GM19395 (cell line): Measurements from ENCODE around the gene TRAF7.

Experiments
- ATAC-seq: cut with Tn5 transposase; IDR thresholded peaks from one replicate; pipeline ENCODE4 v1.9.1; 2021; ENCODE audit warnings: mild to moderate bottlenecking, moderate library complexity; ENCODE audit not compliant: unreplicated experiment

Gene TRAF7

DNA sequence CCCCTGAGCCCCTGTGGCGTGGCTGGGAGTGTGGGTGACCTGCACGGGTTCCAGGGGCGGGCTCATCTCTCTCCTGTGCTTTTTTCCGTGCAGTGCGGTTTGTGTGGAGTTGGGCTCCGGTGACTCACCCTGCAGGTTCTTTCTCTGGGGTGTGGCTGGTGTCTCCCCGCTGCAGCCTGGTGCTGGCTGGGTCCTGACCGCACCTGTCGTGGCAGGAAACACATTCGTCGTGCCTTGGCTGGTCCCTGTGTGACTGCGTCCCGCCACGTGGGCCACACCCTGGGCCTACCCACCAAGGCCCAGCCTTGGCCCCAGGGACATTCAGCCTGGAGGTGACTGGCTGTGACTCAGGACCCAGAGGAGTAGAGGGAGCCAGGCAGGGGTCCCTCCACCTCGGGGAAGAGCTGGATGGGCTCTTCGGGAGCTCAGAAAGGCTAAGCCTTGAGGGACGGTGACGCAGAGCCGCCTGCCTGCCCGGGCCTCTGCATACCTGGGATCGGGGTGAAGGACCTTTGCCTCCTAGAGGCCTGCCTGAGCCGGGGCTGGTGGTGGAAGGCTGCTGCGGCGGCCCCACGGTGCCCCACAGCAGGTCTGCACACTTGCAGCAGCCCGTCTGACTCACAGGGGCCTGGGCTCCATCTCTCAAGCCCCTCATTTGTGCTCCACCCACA, 7.8 kb downstream of the TRAF7 start:
- no peak for ATAC-seq

DNA sequence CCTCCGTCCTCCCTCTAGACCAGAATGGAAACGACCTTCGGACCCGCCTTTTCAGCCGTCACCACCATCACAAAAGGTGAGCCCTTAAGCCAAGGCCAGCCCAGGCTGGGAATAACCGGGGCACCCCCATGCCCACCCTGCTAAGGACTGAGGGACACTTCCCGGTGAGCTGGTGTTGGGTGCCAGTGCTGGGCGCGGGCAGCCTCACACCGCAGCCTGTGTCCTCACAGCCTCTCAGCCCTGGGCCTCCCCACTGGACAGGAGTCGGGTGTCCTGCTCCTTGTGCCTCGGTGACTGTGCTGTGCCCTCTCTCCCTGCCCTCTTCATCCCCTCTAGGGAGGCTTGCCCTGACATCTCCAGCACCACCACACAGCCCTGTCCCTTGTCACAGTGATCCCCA, 10.3 kb downstream of the TRAF7 start:
- ATAC-seq, result no peak

DNA sequence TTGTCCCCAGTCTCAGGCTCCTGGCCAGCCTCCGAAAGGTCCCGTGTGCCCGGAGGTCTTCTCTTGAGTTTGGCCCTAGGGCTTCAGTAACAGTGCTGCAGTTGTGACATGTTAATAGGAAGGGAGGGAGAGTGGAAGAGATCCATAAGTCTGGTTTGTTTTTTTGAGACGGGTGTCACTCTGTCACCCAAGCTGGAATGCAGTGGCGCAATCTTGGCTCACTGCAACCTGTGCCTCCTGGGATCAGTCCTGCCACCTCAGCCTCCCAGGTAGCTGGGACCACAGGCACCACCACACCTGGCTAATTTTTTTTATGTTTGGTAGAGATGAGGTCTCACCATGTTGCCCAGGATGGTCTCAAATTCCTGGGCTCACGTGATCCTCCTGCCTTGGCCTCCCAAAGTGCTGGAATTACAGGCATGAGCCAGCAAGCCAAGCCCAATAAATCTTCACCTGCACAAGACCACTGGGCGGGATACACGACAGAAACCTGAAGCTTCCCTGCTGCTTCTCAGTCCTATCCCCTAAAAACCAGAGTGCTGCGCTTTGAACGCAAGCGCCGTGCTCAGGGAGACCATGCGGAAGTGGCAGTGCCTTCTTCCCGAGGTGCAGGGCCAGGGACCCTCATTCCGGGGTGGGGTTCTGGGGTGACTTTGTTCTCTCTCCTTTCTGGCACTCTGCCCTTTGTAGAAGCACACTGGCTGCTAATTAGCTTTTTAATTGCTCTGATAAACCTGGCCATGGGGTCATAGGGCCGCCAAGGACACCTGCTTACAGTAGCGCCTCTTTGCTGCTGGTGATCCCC, 10.9 kb downstream of the TRAF7 start:
- no peak for ATAC-seq

DNA sequence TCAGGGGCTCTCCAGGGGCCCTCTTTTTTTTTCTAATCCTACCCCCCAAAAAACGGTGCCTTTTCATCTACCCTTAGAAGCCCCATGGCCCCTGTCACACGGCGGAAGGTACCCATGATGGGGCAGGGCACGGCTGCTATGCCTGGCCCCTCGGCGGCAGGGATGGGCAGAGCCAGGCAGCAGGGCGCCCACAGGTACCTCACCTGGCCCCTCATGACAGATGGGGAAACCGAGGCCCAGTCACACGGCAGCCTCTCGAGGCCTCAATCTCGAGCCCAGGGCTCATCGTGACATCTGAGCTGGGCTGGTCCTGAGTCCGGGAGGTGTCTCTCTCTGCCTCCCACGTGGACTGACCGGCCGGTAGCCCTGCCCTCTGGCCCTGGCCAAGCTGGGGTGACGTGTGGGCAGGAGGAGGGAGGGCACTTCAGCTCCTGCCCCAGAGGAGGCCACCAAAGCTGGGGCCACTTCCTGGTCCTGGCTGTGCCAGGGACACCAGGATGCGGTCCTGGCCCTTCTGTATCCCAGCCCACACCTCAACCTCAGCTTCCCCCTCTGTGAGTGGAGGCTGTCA, 11.6 kb downstream of the TRAF7 start:
- no peak for ATAC-seq

DNA sequence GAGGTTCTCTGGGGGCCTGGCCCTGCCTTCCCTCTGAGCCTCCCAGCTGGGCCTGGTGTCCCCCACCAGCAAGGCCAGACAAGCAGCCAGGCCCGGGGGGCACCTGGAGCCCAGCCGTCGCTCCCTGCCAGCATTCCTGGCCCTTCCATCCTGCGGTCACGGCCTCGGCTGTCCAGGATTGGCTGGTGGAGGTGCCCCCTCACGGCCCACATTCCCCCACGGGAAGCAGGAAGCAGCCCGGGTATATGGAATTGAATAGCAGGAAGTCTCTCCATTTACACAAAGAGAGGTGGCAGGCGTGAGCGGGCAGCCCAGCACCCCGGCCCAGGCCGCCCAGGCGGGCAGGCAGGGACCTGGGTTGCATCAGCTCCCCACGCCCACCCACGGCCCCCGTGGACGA, 14.5 kb downstream of the TRAF7 start:
- no peak for ATAC-seq

DNA sequence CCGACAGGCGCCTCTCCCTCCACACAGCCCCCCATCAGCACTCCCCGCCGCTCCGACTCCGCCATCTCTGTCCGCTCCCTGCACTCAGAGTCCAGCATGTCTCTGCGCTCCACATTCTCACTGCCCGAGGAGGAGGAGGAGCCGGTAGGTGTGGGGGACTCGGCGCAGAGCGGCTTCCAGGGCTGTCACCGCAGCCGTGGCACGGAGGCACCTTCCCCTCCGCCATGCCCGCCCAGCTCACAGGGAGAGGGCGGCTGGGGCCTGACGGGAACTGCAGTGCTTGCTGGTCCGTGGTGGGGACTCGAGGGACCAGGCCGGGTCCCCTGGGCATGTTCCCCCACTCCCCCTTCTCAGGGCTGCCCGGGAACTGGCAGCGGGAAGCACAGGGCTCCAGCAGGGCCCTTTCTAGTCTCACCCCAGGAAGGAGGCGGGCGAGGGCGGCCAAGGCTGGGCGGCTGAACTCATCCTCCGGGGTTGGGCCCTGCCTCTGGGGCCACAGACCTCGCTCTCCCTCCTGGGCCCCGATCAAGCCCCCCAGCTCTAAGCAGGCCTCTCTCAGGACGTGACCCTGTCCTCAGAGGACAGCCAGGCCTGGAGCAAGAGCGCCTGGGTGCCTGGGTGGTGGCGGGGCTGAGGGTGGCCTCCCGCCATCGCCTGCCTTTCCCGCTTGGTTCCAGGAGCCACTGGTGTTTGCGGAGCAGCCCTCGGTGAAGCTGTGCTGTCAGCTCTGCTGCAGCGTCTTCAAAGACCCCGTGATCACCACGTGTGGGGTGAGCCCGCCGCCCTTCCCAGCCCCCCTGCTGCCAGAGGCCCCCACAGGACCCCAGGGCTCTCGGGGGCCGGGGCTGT, 15.2 kb downstream of the TRAF7 start:
- ATAC-seq, result no peak

DNA sequence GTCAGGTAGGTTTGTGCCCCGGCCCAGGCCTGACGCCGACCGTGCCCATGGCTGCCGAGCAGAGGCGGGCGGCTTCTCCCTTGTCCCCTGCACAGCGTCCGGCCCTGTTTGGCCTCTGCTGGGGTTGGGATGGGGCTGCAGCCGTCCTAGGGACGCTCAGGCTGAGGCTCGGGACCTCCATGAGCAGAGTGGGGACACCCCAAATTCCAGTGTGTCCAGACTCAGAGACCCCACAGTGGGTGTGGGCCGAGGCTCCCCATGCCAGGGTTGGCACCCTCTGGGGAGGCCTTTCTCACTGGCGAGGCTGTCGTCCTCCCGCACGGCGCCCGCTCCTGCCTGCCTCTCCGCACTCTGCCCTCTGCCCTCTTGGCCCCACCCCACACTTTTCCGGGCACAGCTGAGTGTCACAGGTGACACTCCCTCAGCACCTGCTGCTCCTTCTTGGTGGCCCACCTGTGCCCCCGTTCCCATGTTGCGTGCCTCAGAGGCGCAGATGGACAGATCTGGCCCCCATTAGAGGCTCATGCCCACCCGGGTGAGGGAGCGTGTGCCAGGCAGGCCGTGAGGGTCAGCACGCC, 16.1 kb downstream of the TRAF7 start:
- no peak for ATAC-seq

DNA sequence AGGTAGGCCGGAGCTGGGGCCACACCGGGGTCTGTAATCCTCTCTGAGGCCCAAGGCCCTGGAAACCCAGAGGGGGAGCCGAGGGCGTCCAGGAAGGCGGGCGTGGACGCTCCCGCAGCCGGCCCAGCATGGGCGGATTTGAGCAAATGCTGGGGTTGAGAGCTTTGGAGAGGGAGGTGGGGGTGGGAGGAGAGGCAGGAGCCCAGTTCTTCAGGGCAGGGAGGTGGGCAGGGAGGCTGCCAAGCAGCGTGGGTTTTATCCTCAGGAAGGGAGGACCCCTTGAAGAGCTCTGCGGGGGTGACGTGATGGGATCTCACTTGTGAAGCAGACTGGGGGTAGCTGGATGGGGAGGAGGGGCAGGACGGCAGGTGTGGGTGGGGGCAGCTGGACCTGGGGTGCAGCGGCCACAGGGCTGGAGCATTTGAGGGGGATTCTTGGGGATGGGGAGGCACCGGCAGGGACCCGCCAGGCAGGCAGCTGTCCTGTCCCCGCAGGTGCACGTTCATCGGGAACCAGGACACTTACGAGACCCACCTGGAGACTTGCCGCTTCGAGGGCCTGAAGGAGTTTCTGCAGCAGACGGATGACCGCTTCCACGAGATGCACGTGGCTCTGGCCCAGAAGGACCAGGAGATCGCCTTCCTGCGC, 17.2 kb downstream of the TRAF7 start:
- no peak for ATAC-seq

DNA sequence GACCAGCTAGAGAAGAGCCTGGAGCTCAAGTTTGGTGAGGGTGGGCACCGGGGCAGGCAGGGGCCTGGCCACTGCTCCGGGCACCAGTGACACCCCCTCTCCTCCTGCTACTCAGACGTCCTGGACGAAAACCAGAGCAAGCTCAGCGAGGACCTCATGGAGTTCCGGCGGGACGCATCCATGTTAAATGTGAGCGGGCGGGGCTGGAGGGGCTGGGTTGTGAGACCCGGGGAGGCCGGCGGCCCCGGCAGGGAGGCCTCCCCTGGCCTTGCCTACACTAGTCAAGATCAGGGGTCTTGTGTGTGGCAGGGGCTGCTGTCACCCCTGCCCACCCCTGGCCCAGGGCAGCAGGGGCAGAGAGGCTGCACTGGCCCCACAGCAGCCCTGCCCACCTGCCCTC, 17.8 kb downstream of the TRAF7 start:
- no peak for ATAC-seq

DNA sequence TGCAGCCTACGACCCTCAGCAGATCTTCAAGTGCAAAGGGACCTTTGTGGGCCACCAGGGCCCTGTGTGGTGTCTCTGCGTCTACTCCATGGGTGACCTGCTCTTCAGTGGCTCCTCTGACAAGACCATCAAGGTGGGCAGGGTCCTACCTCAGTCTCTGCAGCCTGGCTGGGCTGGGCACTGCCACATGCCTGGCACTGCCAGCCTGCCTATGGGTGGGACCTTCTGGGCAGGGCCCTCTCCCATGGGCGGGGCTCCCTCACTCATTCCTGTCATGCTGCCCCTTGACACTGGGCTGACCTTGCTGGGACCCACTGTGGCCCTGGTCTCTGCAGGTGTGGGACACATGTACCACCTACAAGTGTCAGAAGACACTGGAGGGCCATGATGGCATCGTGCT, 18.3 kb downstream of the TRAF7 start:
- no peak for ATAC-seq

DNA sequence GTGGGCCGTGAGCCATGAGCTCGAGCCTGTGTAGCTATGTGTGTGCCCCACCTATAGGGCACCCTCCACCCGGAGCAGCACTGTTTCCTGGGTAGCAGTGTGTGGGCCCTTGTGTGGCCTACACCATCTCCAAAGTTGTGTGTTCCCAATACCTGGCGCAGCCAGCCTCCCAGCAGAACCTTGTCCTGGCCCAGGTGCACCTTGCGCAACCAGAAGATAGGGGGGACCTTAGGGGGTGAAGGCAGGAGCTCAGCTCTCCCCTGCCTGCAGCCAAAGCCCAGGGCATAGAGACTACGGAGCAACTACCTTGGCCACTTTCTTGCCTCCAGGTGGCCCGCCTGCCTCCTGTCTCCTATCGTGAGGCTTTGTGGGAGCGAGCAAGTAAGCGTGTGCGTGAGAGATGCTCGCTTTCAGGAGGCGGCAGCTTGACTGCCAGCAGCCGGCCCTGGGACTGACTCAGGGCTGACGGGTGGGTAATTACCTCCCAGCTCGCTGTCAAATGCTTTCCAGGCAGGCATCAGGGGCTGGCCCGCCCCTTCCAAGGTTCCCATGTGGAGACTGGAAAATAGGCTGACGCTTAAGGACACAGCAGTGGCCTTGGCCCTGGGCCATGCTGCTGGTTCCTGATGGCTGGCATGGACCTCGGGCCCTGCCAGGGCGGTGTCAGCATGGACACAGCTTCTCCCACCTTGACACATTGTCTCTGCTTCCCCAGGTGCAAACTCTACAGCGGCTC, 19.0 kb downstream of the TRAF7 start:
- ATAC-seq, result no peak

DNA sequence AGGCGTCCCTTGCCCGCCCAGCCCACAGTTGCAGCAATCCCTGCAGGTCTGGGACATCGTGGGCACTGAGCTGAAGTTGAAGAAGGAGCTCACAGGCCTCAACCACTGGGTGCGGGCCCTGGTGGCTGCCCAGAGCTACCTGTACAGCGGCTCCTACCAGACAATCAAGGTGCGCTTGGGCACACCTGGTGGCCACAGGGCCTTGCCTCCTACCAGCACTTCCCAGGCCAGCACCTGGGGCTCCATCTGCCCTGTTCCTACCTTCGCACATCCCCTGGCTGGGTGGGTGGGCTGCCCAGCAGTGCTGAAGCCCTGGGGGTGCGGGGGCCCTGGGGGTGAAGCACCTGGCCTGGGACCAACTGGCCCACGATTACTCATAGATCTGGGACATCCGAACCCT, 19.9 kb downstream of the TRAF7 start:
- ATAC-seq, result no peak

DNA sequence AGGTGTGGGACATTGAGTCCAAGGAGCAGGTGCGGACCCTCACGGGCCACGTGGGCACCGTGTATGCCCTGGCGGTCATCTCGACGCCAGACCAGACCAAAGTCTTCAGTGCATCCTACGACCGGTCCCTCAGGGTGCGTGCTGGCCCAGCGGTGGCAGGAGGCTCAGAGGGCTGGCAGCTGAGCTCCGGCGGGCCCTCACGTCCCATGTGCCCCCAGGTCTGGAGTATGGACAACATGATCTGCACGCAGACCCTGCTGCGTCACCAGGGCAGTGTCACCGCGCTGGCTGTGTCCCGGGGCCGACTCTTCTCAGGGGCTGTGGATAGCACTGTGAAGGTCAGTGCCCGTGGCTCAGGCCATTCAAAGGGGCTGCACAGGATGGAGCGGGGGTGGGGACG, 20.5 kb downstream of the TRAF7 start:
- no peak for ATAC-seq

DNA sequence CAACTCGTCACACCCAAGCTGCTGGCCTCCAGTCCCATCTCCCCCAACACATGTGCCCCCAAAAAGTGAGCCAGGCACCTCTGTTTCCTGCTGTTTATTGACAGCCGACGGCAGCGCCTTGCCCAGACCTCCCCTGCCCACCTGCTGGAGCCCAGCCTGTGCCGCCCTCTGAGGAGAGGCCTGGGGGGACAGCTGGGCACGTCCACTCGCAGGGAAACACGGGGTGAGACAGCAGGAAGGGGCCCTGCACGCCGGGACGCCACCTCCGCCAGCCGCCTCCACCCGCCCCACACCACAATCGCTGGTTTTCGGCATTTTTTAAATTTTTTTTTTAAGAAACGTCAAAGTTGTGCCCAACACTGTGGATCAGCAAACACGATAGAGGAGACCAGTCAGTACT, 21.5 kb downstream of the TRAF7 start:
- ATAC-seq, result no peak

DNA sequence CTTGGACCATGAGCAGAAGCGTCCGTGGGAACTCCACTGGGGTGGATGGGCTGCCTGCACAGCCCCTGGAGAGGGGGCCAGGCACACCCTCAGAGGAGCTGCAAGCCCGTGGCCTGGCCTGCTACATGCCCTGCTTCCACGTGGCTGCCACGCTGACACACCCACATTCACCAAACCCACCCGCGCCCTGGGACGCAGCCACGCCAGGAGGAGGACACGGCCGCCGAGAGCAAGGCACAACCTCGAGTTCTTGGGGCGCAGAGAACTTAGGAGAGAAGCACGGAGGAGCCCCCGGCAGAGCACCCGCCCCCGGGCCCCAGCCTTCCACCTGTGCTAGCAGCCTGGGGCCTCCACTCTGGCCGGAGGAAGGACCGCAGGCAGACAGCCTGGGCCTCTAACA, 22.0 kb downstream of the TRAF7 start:
- ATAC-seq, result no peak

DNA sequence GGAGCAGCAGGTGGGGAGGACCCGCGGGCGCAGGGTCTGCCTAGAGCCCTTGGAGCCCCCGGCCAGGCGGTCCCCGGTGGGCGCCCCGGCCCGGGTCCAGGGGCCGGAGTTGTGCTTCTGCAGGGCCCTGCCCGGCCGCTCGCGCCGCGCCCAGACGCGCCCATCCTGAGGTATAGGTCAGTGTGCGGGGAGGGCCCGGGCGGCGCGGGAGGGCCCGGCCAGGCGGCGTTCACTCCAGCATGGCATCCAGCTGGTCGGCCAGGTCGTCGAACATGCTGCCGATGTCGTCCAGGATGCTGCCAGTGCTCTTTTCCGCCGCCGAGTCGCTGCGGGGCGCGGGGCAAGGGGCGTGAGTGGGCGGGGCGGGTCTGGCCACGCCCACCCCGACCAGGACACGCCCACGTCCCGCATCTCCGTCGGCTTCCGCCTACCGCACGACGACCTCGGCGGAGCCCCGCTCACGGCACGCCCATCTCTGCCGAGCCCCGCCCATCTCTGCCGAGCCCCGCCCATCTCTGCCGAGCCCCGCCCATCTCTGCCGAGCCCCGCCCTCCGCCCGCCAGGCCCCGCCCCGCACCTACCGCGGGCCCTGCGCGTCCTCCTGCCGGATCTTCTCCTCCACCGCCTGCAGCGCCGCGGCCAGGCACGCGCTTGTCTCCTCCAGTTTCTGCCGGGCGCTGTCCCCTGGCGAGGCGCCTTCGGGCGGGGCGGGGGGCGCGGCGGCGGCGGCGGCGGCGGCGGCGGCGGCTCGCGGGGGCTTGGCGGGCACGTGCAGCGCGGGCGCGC, 22.9 kb downstream of the TRAF7 start:
- ATAC-seq, result no peak

DNA sequence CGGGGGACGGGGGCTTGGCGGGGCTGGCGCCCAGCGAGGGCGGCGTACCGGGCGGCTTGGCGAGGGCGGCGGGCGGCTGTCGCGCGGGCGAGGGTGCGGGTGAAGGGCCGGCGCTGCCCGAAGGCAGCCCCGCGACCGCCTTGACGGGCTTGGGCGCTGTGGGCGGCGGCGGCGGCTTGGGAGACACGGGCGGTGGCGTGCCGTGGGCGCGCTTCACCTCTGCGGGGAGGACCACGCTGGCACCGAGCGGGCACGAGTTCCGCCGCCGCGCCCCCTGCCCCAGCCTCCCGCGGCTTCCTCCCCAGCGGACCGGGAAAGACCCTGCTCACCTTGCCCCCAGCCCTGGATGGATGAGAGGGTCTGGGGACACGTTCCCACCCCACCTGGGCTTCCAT, 23.5 kb downstream of the TRAF7 start:
- ATAC-seq, result no peak

DNA sequence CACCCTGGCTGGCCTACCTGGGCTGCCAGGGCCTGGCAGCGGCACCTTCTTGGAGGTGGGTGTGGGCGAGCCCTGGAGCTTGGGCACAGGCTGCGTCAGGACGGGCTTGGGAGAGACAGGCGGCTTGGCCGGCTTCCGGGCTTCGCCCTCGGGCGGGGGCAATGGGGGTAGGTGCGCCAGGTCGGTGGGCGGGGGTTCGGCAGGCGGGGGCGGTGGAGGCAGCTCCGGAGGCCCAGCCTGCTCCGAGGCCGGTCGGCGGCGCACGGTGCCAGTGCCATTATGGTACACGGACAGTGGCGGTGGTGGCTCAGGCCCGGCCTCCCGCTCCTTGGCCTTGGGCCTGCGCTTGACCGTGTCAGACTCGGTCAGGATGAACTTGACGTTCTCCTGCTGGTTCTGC, 24.0 kb downstream of the TRAF7 start:
- no peak for ATAC-seq

DNA sequence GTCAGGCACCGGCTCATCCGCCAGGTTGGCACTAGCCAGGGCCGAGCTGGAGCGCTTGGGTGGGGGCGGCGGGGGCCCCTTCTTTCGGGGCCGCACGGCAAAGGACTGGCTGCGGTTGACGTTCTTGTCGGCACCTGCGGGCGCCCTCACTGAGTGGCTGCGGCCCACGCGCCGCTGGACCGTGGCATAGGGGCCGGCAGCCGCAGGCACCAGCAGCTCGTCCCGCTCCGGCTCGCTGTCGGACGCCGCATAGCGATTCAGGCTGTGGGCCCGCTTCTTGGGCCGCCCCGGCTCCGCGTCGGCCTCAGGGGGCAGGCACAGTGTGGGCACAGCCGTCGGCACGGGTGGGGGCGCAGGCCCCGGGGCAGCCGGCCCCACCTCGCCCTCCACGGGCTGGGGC, 24.9 kb downstream of the TRAF7 start:
- no peak for ATAC-seq
